ENCODE data around the gene SEPTIN8.

Gene SEPTIN8

GRCh38 chr5:132746592-132746953 is 30.5 kb downstream of the SEPTIN8 start:
- DNase-seq, result no peak

GRCh38 chr5:132744659-132745058 is 32.4 kb downstream of the SEPTIN8 start:
- no peak for DNase-seq

- no peak for DNase-seq
These were observed 34.4 kb downstream of the SEPTIN8 start for GRCh38 chr5:132742626-132743025.

GRCh38 chr5:132742158-132742557 is 34.9 kb downstream of the SEPTIN8 start:
- no peak for DNase-seq

GRCh38 chr5:132739232-132739631 is 37.8 kb downstream of the SEPTIN8 start:
- no peak for DNase-seq

- DNase-seq, result no peak
These were observed 38.9 kb downstream of the SEPTIN8 start for GRCh38 chr5:132737982-132738681.

- DNase-seq, result peak; percentile 87
These were observed 39.9 kb downstream of the SEPTIN8 start, which contains the start of gene KIF3A for GRCh38 chr5:132736853-132737833. Gene KIF3A (minus strand): TSS chr5:132737546. CDS start chr5:132737419, 127 bp downstream.

- DNase-seq, result no peak
These were observed 42.4 kb downstream of the SEPTIN8 start for GRCh38 chr5:132734687-132735086.

- DNase-seq, result no peak
These were observed 43.4 kb downstream of the SEPTIN8 start for GRCh38 chr5:132733499-132734148.

- no peak for DNase-seq
These were observed 47.1 kb downstream of the SEPTIN8 start for GRCh38 chr5:132729896-132730295.

- no peak for DNase-seq
These were observed 51.3 kb downstream of the SEPTIN8 start for GRCh38 chr5:132725745-132726144.

GRCh38 chr5:132718544-132719312 is 58.3 kb downstream of the SEPTIN8 start:
- no peak for DNase-seq

- DNase-seq, result peak; percentile 1
These were observed 62.4 kb downstream of the SEPTIN8 start for GRCh38 chr5:132714456-132715307.

- no peak for DNase-seq
These were observed 68.4 kb downstream of the SEPTIN8 start for GRCh38 chr5:132708645-132709044.

GRCh38 chr5:132704875-132705274 is 72.2 kb downstream of the SEPTIN8 start:
- DNase-seq, result no peak

All from SHP77 treated with DMSO at 0.1 percent for 48 hours (cell line).